ENCODE data around the gene TBC1D1. TPM values are rescaled to one million over a fixed set of nuclear protein-coding genes. Genes with fewer than 3 reads are reported as not detected.

The TBC1D1 gene
- total RNA-seq, 1 donor from 2014 or later: 181 TPM

GRCh38 chr4:38128478-38129459, 237.9 kb downstream of the TBC1D1 start:
- DNase-seq (ENCODE audit: low read depth): peak; percentile 66

- peak; percentile 77 for DNase-seq (ENCODE audit: low read depth)
These were observed 238.8 kb downstream of the TBC1D1 start for GRCh38 chr4:38129460-38130227.

GRCh38 chr4:38130884-38131283, 240.0 kb downstream of the TBC1D1 start:
- DNase-seq (ENCODE audit: low read depth): no peak

- DNase-seq (ENCODE audit: low read depth): peak; percentile 82
These were observed 240.6 kb downstream of the TBC1D1 start for GRCh38 chr4:38131371-38132091.

- peak; percentile 100 for DNase-seq (ENCODE audit: low read depth)
These were observed 241.3 kb downstream of the TBC1D1 start for GRCh38 chr4:38132107-38132673.

GRCh38 chr4:38132843-38133662, 242.2 kb downstream of the TBC1D1 start:
- peak; percentile 98 for DNase-seq (ENCODE audit: low read depth)

GRCh38 chr4:38133711-38134480, 243.0 kb downstream of the TBC1D1 start:
- DNase-seq (ENCODE audit: low read depth): peak; percentile 51

- DNase-seq (ENCODE audit: low read depth): no peak
These were observed 244.3 kb downstream of the TBC1D1 start for GRCh38 chr4:38135201-38135600.

- DNase-seq (ENCODE audit: low read depth): no peak
These were observed 245.7 kb downstream of the TBC1D1 start for GRCh38 chr4:38136604-38137003.

- DNase-seq (ENCODE audit: low read depth): no peak
These were observed 246.2 kb downstream of the TBC1D1 start for GRCh38 chr4:38137080-38137479.

- DNase-seq (ENCODE audit: low read depth): no peak
These were observed 247.5 kb downstream of the TBC1D1 start for GRCh38 chr4:38138363-38138762.

- no peak for DNase-seq (ENCODE audit: low read depth)
These were observed 248.3 kb downstream of the TBC1D1 start for GRCh38 chr4:38139187-38139586.

- no peak for DNase-seq (ENCODE audit: low read depth)
These were observed 249.8 kb downstream of the TBC1D1 start for GRCh38 chr4:38140643-38141203.

- peak; percentile 82 for DNase-seq (ENCODE audit: low read depth)
These were observed 251.1 kb downstream of the TBC1D1 start for GRCh38 chr4:38141808-38142500.

- DNase-seq (ENCODE audit: low read depth): peak; percentile 58
These were observed 253.1 kb downstream of the TBC1D1 start for GRCh38 chr4:38144031-38144430.

- DNase-seq (ENCODE audit: low read depth): peak; percentile 61
These were observed 254.3 kb downstream of the TBC1D1 start for GRCh38 chr4:38145033-38145678.

- no peak for DNase-seq (ENCODE audit: low read depth)
These were observed 254.9 kb downstream of the TBC1D1 start for GRCh38 chr4:38145741-38146140.

- DNase-seq (ENCODE audit: low read depth): no peak
These were observed 255.5 kb downstream of the TBC1D1 start for GRCh38 chr4:38146383-38146782.
